NT2/D1 (cell line): Measurements from ENCODE around the gene WFIKKN2.

Experiments used
- SUZ12 ChIP-seq: IDR thresholded peaks from 2 replicates; pipeline ENCODE4 v1.6.1; 2011; ENCODE audit not compliant: insufficient read length, insufficient read depth; ENCODE audit errors: extremely low read depth
- ZNF274 ChIP-seq: IDR thresholded peaks from 2 replicates; pipeline ENCODE4 v1.6.1; 2011; ENCODE audit warnings: mild to moderate bottlenecking, low read depth, low read length

DNA sequence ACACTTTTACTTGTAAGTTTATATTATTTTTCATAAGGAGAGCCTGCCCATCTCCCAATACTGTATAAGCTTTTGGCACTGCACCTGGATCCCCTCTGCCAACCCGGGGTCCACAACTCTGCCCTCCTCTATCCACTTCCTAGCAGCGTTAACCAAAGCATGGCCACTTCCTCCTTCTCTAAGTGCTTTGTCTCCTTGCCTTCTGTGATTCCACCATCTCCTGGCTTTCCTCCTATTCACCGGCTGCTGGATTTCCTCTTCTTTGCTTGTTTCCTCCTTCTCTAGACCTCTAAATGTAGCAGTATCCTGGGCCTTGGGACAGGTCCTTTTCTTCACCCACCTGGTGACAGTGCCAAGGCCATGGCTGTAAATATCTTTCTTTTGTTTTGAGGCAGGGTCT lies 20.0 kb upstream of the WFIKKN2 start:
- no peak for TF ChIP-seq ZNF274
- TF ChIP-seq SUZ12: no peak
